ENCODE results near the gene ABHD17A.

Gene ABHD17A

GRCh38 chr19:1832046-1832663, 53.1 kb downstream of the ABHD17A start:
- DNase-seq: no peak

GRCh38 chr19:1830978-1831377, 54.3 kb downstream of the ABHD17A start:
- DNase-seq: no peak

GRCh38 chr19:1830568-1830967, 54.7 kb downstream of the ABHD17A start:
- no peak for DNase-seq

- DNase-seq: no peak
Measured at GRCh38 chr19:1829958-1830357, 55.3 kb downstream of the ABHD17A start.

GRCh38 chr19:1828279-1829238, 56.7 kb downstream of the ABHD17A start:
- no peak for DNase-seq

- no peak for DNase-seq
Measured at GRCh38 chr19:1827566-1828278, 57.6 kb downstream of the ABHD17A start.
